Measurements from ENCODE around the gene TK1. TPM values are rescaled to one million over a fixed set of nuclear protein-coding genes. Genes with fewer than 3 reads are reported as not detected.
"Not testable (repeated sequence)": the region's sequence is repeated elsewhere in the genome, so short reads cannot be mapped to it uniquely, and the experiment has no call there.

The TK1 gene
- total RNA-seq, 2 experiments from 2014 or later: 144 to 150 TPM

DNA sequence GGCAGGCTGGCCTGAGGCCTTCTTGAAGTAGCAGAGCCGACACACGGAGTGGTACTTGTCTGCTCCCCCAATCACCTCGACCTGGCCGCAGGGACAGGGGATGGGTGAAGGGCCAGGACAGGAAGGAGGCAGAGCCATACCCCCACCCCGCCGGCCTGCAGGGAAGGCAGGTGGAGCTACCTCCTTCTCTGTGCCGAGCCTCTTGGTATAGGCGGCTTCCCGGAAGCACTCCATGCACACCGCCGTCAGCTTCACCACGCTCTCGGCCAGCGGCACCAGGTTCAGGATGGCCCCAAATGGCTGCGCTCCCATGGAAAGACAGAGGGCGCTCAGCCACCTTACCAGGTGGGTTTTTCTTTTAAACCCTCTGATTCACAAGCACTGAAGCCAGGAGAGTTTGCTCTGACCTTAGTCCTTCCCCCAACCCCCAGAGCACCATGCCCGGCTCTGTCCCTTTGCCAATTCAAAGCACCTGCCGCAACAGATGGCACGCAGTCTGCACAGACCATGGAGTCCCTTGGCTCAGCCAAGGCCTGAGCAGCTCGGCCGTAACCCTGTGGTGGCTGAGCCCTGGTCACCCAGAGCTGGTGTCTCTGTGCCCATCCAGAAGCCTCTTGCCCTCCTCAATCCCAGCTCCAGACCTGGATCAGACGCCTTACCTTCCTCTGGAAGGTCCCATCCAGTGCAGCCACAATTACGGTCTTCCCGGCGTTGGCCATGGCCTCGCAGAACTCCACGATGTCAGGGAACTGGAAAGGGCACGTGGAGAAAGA lies 11.8 kb downstream of the TK1 start:
- H3K36me3 Mint-ChIP-seq: peaks cover 52% of the 10 kb centered on the region
- H3K4me1 Mint-ChIP-seq: peaks cover 49% of the 10 kb centered on the region
- H3K27me3 Mint-ChIP-seq: no peaks in the 10 kb centered on the region
- no peak overlapping the region for H3K4me3 Mint-ChIP-seq
- no peak overlapping the region for H3K27ac Mint-ChIP-seq
- no peak for DNase-seq
- H3K9me3 Mint-ChIP-seq: no peaks in the 10 kb centered on the region

DNA sequence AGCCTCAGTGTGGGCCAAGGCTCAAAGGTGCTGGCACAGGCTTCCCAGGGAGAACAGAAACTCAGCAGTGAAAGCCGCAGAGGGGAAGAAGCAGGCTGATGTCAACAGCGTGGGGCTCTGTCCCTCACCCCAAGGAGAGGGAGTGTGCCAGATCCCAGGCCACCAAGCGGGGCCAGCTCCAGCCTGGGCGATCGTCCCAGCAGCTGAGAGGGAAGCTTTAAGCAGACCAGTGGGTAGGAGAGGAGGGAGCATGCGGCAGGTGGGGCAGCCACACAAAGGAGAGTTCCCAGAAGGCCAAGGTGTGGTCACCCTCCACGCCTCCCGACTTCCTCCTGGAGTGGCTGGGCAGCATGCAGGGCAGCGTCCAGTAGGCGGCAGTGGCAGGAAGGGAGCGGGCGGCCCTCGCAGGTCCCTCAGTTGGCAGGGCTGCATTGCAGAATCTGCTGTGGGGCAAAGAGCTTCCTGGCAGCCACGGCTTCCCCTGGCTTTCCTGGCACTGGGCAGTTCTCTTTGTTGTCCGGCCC lies 12.4 kb downstream of the TK1 start:
- Mint-ChIP-seq H3K9me3 (no peaks in the 10 kb centered on the region), H3K4me3 (no peak overlapping the region), H3K4me1 (peaks cover 51% of the 10 kb centered on the region), H3K27ac (peak overlapping the region; percentile 77), H3K36me3 (peaks cover 48% of the 10 kb centered on the region), H3K27me3 (no peaks in the 10 kb centered on the region)
- no peak for DNase-seq

DNA sequence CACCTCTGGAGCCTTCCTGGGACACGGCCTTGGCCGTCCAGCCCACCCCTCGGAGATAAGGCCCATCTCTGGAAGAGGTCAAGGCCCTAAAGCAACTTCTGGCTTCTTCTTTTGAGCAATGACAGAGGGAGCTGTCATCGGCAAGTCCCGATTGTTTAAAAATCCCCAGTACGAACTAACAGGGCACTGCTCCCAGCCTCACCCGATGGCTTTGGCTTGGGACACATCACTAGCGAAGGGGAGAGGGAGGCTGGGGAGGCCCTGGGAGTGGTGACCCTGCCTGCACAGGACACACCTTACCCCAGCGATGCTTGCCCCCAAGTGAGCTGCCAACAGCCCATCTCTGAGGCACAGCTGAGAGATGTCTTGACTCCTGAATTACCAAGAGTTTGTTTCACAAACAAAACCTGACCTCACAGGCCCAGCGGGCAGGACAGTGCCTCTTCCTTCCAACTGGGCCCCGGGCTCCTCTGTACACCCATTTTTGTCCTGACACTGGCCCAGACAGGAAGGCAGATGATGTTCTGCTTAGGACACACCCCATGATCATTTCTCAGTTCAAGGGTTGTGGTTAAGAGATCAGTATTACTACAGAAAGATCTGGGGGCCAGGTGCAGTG lies 13.6 kb downstream of the TK1 start:
- Mint-ChIP-seq H3K4me1 (peaks cover 51% of the 10 kb centered on the region), H3K9me3 (no peaks in the 10 kb centered on the region), H3K36me3 (peaks cover 39% of the 10 kb centered on the region), H3K27me3 (no peaks in the 10 kb centered on the region), H3K27ac (peak overlapping the region; percentile 77), H3K4me3 (peak overlapping the region; percentile 24)
- no peak for DNase-seq

DNA sequence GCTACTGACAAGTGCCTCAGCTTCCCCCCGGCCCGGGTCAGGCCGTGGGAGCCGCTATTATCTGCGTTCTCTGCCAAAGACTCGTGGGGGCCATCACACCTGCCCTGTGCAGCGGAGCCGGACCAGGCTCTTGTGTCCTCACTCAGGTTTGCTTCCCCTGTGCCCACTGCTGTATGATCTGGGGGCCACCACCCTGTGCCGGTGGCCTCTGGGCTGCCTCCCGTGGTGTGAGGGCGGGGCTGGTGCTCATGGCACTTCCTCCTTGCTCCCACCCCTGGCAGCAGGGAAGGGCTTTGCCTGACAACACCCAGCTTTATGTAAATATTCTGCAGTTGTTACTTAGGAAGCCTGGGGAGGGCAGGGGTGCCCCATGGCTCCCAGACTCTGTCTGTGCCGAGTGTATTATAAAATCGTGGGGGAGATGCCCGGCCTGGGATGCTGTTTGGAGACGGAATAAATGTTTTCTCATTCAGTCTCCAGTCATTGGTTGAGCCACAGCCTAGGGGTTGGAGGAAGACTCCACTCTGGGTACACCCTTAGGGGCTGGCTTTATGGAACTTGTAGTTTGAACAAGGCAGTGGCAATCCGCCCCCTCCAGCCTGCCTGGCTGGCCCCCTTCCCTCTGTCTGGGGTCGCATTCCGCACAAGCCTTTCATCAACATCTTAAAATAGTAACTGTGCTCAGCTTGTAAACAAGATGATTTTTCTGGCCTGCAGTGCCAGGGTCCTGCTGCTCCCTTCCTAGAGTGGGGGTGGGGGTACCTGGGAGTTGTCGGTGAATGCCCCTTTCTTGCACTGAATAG lies 14.4 kb downstream of the TK1 start:
- peaks cover 39% of the 10 kb centered on the region for H3K36me3 Mint-ChIP-seq
- peaks cover 54% of the 10 kb centered on the region for H3K4me1 Mint-ChIP-seq
- no peaks in the 10 kb centered on the region for H3K9me3 Mint-ChIP-seq
- DNase-seq: no peak
- no peaks in the 10 kb centered on the region for H3K27me3 Mint-ChIP-seq
- no peak overlapping the region for H3K4me3 Mint-ChIP-seq
- H3K27ac Mint-ChIP-seq: peak overlapping the region; percentile 77

DNA sequence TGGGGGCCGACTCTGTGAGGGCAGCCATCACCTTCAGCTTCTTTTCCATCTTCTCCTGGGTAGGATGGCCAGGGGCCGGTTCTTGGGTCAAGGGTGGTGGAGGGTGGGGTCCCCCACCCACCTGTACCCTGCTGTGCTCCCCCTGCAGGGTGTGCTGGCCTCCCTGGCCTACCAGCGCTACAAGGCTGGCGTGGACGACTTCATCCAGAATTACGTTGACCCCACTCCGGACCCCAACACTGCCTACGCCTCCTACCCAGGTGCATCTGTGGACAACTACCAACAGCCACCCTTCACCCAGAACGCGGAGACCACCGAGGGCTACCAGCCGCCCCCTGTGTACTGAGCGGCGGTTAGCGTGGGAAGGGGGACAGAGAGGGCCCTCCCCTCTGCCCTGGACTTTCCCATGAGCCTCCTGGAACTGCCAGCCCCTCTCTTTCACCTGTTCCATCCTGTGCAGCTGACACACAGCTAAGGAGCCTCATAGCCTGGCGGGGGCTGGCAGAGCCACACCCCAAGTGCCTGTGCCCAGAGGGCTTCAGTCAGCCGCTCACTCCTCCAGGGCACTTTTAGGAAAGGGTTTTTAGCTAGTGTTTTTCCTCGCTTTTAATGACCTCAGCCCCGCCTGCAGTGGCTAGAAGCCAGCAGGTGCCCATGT lies 15.1 kb downstream of the TK1 start:
- Mint-ChIP-seq H3K4me1 (peaks cover 49% of the 10 kb centered on the region), H3K36me3 (peaks cover 37% of the 10 kb centered on the region), H3K27ac (peak overlapping the region; percentile 77), H3K4me3 (peak overlapping the region; percentile 10)
- not testable (repeated sequence) for H3K27me3 Mint-ChIP-seq, H3K9me3 Mint-ChIP-seq, DNase-seq

DNA sequence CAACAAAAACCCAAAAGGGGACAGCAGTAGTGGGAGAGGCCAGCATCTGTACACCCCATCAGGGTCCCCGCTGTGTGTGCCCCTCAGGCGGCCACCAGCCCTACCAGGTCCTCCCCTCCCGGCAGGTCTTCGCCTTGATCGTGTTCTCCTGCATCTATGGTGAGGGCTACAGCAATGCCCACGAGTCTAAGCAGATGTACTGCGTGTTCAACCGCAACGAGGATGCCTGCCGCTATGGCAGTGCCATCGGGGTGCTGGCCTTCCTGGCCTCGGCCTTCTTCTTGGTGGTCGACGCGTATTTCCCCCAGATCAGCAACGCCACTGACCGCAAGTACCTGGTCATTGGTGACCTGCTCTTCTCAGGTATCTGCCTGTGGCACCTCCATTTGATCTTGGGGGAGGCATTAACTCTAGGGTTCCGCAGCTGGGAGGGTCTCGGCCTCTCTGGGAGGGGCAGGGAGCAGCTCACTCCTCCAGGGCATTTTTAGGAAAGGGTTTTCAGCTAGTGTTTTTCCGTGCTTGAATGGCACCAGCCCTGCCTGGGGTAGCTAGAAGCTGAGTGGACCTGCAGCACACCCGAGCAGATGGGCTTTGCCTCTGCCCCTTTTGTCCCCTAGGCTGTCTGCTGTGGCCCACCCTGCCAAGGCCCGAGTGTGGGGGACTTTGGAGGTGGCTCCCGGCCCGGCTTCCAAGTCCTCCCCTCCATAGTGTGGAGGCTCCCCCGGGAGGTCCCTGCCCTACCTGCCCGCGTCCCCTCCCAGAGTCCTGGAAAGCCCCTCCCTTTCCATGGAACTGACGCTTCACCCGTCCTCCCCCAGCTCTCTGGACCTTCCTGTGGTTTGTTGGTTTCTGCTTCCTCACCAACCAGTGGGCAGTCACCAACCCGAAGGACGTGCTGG lies 15.9 kb downstream of the TK1 start:
- peaks cover 37% of the 10 kb centered on the region for H3K36me3 Mint-ChIP-seq
- peaks cover 43% of the 10 kb centered on the region for H3K4me1 Mint-ChIP-seq
- H3K27me3 Mint-ChIP-seq: no peaks in the 10 kb centered on the region
- H3K9me3 Mint-ChIP-seq: no peaks in the 10 kb centered on the region
- peak overlapping the region; percentile 79 for H3K4me3 Mint-ChIP-seq
- peak overlapping the region; percentile 58 for H3K27ac Mint-ChIP-seq
- DNase-seq: no peak

DNA sequence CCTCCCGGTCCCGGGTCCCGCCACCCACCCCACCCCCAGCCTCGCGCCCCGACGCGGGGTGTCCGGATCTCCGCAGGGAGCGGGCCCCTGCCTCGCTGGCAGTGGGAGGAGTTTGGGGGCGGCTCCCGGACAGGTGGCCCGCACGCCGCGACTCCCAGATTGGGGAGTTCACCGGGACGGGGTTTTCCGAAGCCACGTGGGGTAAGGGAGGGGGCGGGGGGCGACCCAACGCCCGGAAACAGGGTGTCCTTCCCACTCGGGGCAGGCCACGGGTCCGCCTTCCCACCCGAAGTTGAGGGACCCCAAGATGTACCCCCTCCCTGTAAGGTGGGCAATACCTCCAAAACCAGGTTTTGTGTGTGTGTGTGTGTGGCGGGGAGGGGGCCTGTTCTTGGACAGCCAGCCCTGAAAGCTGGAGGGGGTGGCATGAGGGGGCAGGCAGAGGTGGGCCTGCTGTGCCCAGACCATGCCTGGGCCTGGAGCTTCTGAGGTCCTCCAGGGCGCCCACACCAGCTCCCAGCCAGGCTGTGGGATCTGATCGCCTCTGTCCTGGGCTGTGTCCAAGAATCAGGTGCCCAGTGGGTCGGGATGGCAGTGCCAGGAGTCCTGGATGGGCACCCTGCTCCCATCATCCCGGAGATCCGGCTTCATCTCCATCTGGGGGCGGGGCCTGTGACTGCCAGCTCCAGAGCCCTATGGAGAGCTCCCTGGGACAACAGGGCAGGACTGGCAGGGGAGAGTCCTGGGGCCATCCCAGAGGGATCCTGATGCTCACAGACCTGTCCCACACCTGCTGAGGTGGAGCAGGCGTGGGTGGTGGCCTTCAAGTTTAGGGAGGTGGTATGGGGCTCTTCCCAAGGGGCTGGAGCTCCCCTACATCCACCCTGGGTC lies 17.7 kb downstream of the TK1 start:
- Mint-ChIP-seq H3K9me3 (no peaks in the 10 kb centered on the region), H3K36me3 (peaks cover 29% of the 10 kb centered on the region), H3K27me3 (no peaks in the 10 kb centered on the region), H3K27ac (peak overlapping the region; percentile 80), H3K4me3 (peak overlapping the region; percentile 79), H3K4me1 (peaks cover 39% of the 10 kb centered on the region)
- DNase-seq: peak; percentile 81

DNA sequence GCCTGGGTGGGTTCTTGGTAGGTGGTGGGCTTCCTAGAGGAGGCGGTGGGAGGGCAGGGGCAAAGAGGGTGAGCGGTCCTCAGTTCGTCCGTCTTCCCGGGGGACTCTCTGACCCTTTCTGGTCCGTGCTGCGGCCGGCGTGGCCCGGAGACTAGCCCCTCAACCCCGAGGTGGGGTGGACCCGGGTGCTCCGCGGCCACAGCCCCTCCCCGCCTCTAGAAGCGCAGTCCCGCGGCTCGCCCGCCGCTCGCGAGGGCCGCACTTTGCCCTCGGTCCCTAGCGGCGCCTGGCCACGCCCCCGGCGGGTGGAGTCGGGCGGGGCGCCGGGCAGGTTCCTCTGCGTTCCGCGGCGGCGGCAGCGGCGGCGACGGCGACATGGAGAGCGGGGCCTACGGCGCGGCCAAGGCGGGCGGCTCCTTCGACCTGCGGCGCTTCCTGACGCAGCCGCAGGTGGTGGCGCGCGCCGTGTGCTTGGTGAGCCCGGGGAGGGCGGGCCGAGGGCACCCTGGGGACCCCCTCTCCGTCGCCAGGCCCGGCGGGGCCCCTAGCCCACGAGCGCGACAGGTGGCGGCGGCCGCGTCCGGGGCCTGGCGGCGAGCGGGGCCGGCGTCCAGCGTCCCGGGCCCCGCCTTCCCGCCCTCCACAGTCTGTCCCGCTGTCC lies 18.5 kb downstream of the TK1 start, which contains the start of gene SYNGR2:
Gene SYNGR2 (plus strand): TSS at position 340 of the 661 bp plus-strand sequence. CDS start 36 bp downstream, at position 376.
- peak within 1 kb of the TSS; percentile 79 for H3K4me3 Mint-ChIP-seq
- H3K36me3 Mint-ChIP-seq: peaks cover 21% of the 10 kb centered on the region
- no peaks in the 10 kb centered on the region for H3K9me3 Mint-ChIP-seq
- peak; percentile 95 for DNase-seq
- peak within 1 kb of the TSS; percentile 80 for H3K27ac Mint-ChIP-seq
- peaks cover 31% of the 10 kb centered on the region for H3K4me1 Mint-ChIP-seq
- no peaks in the 10 kb centered on the region for H3K27me3 Mint-ChIP-seq

DNA sequence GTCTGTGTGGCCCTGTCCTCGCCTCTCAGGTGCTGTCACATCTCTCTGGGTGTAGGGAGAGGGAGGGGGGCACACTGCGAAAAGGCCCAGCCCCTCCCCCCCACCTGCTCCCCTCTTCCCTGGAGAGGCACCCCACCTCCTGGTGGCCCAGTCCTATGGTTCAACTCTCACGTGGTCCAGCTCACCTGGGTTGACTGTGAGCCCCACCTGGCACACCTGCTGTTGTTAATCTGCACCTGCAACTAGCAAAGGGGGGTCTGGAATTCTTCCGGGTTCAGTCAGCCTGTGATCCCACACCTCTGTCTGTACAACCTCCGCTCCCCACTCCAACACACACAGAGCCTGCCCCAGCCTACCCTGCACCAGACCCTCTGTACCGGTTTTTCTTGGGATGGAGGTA lies 20.4 kb downstream of the TK1 start:
- H3K27ac Mint-ChIP-seq: no peak overlapping the region
- H3K27me3 Mint-ChIP-seq: no peaks in the 10 kb centered on the region
- H3K36me3 Mint-ChIP-seq: peaks cover 7% of the 10 kb centered on the region
- no peak for DNase-seq
- H3K4me3 Mint-ChIP-seq: no peak overlapping the region
- H3K4me1 Mint-ChIP-seq: peaks cover 14% of the 10 kb centered on the region
- no peaks in the 10 kb centered on the region for H3K9me3 Mint-ChIP-seq

DNA sequence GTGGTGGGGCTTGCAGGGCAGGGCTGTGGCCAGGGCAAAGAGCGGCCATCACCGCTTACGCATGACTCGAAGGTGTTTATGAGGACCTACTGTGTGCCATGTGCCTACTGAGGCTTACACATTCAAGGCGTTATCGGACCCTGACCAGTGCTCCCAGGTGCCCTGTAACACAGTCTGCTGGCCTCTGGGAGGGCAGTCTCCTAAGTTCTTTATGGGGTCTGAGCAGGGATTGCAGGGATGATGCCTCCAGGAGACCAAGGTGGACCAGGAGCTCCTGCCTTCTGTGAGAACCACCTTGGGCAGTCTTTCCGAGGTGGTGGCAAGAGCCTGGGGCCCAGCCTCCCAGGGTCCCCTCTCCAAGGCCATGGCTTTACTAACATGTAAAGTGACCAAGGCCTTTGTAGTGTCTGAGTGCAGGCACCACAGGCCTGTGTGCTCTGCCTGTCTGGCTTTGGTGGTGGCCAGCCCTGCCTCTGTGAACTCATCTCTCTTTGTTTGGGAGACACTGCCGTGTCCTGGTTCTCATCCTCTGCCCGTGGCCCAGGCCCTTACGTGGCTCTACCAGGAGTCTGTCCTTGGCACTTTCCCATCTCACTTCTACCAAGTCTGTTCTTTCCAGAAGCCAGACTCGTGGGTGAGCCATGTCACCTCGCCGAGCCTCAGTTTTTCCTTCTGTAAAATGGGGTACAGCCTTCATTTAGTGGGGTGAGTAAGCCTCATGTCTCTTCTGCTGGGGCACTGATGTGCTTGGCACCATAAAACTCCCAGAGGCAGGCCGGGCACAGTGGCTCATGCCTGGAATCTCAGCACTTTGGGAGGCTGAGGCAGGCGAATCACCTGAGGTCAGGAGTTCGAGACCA lies 21.9 kb downstream of the TK1 start:
- Mint-ChIP-seq H3K36me3 (no peaks in the 10 kb centered on the region), H3K4me1 (peaks cover 8% of the 10 kb centered on the region), H3K27ac (no peak overlapping the region), H3K4me3 (no peak overlapping the region), H3K9me3 (no peaks in the 10 kb centered on the region), H3K27me3 (no peaks in the 10 kb centered on the region)
- DNase-seq: no peak

DNA sequence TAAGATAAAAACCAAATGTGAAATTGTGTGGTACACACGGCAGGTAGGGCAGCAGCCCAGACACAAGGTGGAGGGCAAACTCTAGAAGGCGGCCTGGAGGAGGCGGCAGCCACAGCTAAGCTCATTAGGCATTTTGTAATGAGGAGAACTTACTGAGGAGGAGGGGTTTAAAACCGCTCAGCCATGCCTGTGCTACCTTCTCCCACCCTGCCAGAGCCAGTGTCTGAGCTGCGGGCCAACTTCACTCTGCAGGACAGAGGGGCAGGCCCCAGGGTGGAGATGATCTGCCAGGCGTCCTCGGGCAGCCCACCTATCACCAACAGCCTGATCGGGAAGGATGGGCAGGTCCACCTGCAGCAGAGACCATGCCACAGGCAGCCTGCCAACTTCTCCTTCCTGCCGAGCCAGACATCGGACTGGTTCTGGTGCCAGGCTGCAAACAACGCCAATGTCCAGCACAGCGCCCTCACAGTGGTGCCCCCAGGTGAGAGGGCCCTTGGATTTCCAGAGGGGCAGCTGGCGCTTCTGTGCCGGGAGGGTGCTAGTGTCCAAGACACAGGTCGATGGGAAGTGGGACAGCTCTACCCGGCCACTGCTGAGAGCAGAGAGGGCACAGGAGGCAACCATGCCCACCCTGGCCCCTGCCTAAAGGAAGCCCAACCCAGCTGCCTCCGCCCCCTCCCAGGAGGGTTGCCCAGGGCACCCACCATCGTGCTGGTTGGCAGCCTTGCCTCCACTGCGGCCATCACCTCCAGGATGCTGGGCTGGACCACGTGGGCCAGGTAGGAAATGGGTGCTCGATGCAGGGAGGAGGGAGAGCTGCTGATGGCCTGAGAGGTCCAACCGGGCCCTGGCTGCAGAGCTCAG lies 22.7 kb downstream of the TK1 start:
- no peaks in the 10 kb centered on the region for H3K27me3 Mint-ChIP-seq
- H3K36me3 Mint-ChIP-seq: no peaks in the 10 kb centered on the region
- no peak for DNase-seq
- H3K4me1 Mint-ChIP-seq: peaks cover 11% of the 10 kb centered on the region
- no peak overlapping the region for H3K27ac Mint-ChIP-seq
- H3K4me3 Mint-ChIP-seq: no peak overlapping the region
- H3K9me3 Mint-ChIP-seq: no peaks in the 10 kb centered on the region
